Measurements from ENCODE around the gene CMIP. TPM values are rescaled to one million over a fixed set of nuclear protein-coding genes. Genes with fewer than 3 reads are reported as not detected.

Gene CMIP
- total RNA-seq, 1 experiment from 2014 or later = 63.7 TPM

- Mint-ChIP-seq H3K36me3 (peaks cover 49% of the 10 kb centered on the region), H3K27ac (peak overlapping the region; percentile 85), H3K27me3 (ENCODE audit: low read depth) (no peaks in the 10 kb centered on the region), H3K4me1 (no peaks in the 10 kb centered on the region), H3K4me3 (no peak overlapping the region), H3K9me3 (no peaks in the 10 kb centered on the region)
- ATAC-seq (peak; percentile 29), DNase-seq (ENCODE audit: low spot score) (no peak)
- TF ChIP-seq ESRRA (CRISPR knock-in tag; IDR thresholded peaks at IDR 0.05; ENCODE audit: borderline replicate concordance) (no peak), ZNF263 (CRISPR knock-in tag; IDR thresholded peaks at IDR 0.05; ENCODE audit: low read depth) (0 out of 2 replicates have a peak, but pooled peaks have one; percentile 25)
- CTCF ChIA-PET = interaction anchor here (1.0 kb wide), 1 partner anchor 299 kb away, joined by 3 read pairs; no protein-coding TSS in a partner anchor
- POLR2A ChIA-PET = no interaction called here
Measured at GRCh38 chr16:81703177-81704155, 258.9 kb downstream of the CMIP start.

GRCh38 chr16:81705261-81705660, 260.7 kb downstream of the CMIP start:
- POLR2A ChIA-PET = no interaction called here
- DNase-seq (ENCODE audit: low spot score) (no peak), ATAC-seq (no peak)
- Mint-ChIP-seq H3K27ac (no peak overlapping the region), H3K4me1 (peaks cover 9% of the 10 kb centered on the region), H3K27me3 (ENCODE audit: low read depth) (no peaks in the 10 kb centered on the region), H3K36me3 (peaks cover 49% of the 10 kb centered on the region), H3K9me3 (no peaks in the 10 kb centered on the region), H3K4me3 (no peak overlapping the region)
- TF ChIP-seq JAZF1 (CRISPR knock-in tag; IDR thresholded peaks at IDR 0.05) = no peak
- TF ChIP-seq NR1H2 (CRISPR knock-in tag; IDR thresholded peaks at IDR 0.05) = no peak
- no peak for TF ChIP-seq ZNF232 (CRISPR knock-in tag; IDR thresholded peaks at IDR 0.05)
- TF ChIP-seq ZNF121 (CRISPR knock-in tag; IDR thresholded peaks at IDR 0.05) = no peak
- no peak for TF ChIP-seq ATF1 (CRISPR knock-in tag; IDR thresholded peaks at IDR 0.05)
- TF ChIP-seq NFYB (CRISPR knock-in tag; conservative IDR thresholded peaks at IDR 0.05; ENCODE audit: low read depth) = no peak
- no peak for TF ChIP-seq MYBL2 (CRISPR knock-in tag; IDR thresholded peaks at IDR 0.05)
- TF ChIP-seq CREB1 (CRISPR knock-in tag; IDR thresholded peaks at IDR 0.05) = no peak
- no peak for TF ChIP-seq CBFB (CRISPR knock-in tag; IDR thresholded peaks at IDR 0.05; ENCODE audit: low read depth)
- no peak for TF ChIP-seq ZNF317 (CRISPR knock-in tag; IDR thresholded peaks at IDR 0.05; ENCODE audit: borderline replicate concordance, low read depth)
- CTCF ChIA-PET = no interaction called here

GRCh38 chr16:81706327-81707295, 262.0 kb downstream of the CMIP start:
- ATAC-seq (no peak), DNase-seq (ENCODE audit: low spot score) (no peak)
- Mint-ChIP-seq H3K27me3 (ENCODE audit: low read depth) (no peaks in the 10 kb centered on the region), H3K4me1 (peaks cover 22% of the 10 kb centered on the region), H3K4me3 (no peak overlapping the region), H3K27ac (peak overlapping the region; percentile 13; the same call in 1 of the 2 replicates), H3K36me3 (peaks cover 38% of the 10 kb centered on the region), H3K9me3 (no peaks in the 10 kb centered on the region)
- POLR2A ChIA-PET = no interaction called here
- CTCF ChIA-PET = interaction anchor here (1.1 kb wide), 1 partner anchor 9 kb away, joined by 3 read pairs; no protein-coding TSS in a partner anchor
- TF ChIP-seq USF2 (CRISPR knock-in tag; IDR thresholded peaks at IDR 0.05) = no peak
- no peak for TF ChIP-seq ZBTB21 (CRISPR knock-in tag; IDR thresholded peaks at IDR 0.05; ENCODE audit: borderline replicate concordance)
- TF ChIP-seq GRHL2 (CRISPR knock-in tag; IDR thresholded peaks at IDR 0.05; ENCODE audit: insufficient replicate concordance, severe bottlenecking) = no peak
- no peak for TF ChIP-seq ATF1 (CRISPR knock-in tag; IDR thresholded peaks at IDR 0.05)
- no peak for TF ChIP-seq ELF4 (CRISPR knock-in tag; IDR thresholded peaks at IDR 0.05; ENCODE audit: low read depth)
- TF ChIP-seq SMAD3 (CRISPR knock-in tag; IDR thresholded peaks at IDR 0.05; ENCODE audit: borderline replicate concordance) = no peak
- TF ChIP-seq NR3C1 (CRISPR knock-in tag; conservative IDR thresholded peaks at IDR 0.05; ENCODE audit: low read depth) = no peak
- no peak for TF ChIP-seq ZNF317 (CRISPR knock-in tag; IDR thresholded peaks at IDR 0.05; ENCODE audit: borderline replicate concordance, low read depth)
- TF ChIP-seq CTCF (IDR thresholded peaks at IDR 0.05) = no peak
- no peak for TF ChIP-seq TEAD4 (CRISPR knock-in tag; IDR thresholded peaks at IDR 0.05)
- TF ChIP-seq FOXJ3 (CRISPR knock-in tag; IDR thresholded peaks at IDR 0.05; ENCODE audit: borderline replicate concordance) = no peak
- TF ChIP-seq NR2C2 (CRISPR knock-in tag; IDR thresholded peaks at IDR 0.05) = no peak
- no peak for TF ChIP-seq SMAD4 (CRISPR knock-in tag; IDR thresholded peaks at IDR 0.05)
- TF ChIP-seq CBFB (CRISPR knock-in tag; IDR thresholded peaks at IDR 0.05; ENCODE audit: low read depth) = no peak
- TF ChIP-seq, protein P1, sequence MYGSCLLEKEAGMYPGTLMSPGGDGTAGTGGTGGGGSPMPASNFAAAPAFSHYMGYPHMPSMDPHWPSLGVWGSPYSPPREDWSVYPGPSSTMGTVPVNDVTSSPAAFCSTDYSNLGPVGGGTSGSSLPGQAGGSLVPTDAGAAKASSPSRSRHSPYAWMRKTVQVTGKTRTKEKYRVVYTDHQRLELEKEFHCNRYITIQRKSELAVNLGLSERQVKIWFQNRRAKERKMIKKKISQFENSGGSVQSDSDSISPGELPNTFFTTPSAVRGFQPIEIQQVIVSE (CRISPR knock-in tag; IDR thresholded peaks at IDR 0.05; ENCODE audit: borderline replicate concordance) = no peak

Data from WTC11 (cell line).